Ureter (tissue), 1 donor: ENCODE data around the gene TREML4. TPM values are rescaled to one million over a fixed set of nuclear protein-coding genes. Genes with fewer than 3 reads are reported as not detected.
"Not testable (repeated sequence)": the region's sequence is repeated elsewhere in the genome, so short reads cannot be mapped to it uniquely, and the experiment has no call there.

Source experiments
- DNase-seq: peaks from one replicate; pipeline ENCODE4 v3.0.0-alpha.2; 2020; ENCODE audit warnings: low spot score
- total RNA-seq: library from RNA; stranded (reverse); gene quantifications from one replicate; pipeline ENCODE4 v1.2.4, GENCODE V29; 2023
- donor health status: DM: yes; HTN: yes; CAD: no.

The TREML4 gene
- not detected for total RNA-seq

GRCh38 chr6:41228096-41228495 is at the start of gene TREML4:
TREML4 (plus strand) TSS chr6:41228349; CDS start chr6:41228428, 79 bp downstream.
- DNase-seq = no peak

GRCh38 chr6:41179163-41179562 is 49.0 kb upstream of the TREML4 start:
- DNase-seq = no peak

GRCh38 chr6:41181566-41181965 is 46.6 kb upstream of the TREML4 start:
- DNase-seq = no peak

GRCh38 chr6:41182069-41183034 is 45.8 kb upstream of the TREML4 start:
- no peak for DNase-seq

- DNase-seq = no peak
Measured at GRCh38 chr6:41184761-41185160, 43.4 kb upstream of the TREML4 start.

GRCh38 chr6:41186031-41186562 is 42.1 kb upstream of the TREML4 start:
- no peak for DNase-seq

- no peak for DNase-seq
Measured at GRCh38 chr6:41187924-41188886, 39.9 kb upstream of the TREML4 start.

- DNase-seq = not testable (repeated sequence)
Measured at GRCh38 chr6:41189046-41189445, 39.1 kb upstream of the TREML4 start.

GRCh38 chr6:41189967-41190366 is 38.2 kb upstream of the TREML4 start:
- DNase-seq = no peak

- DNase-seq = no peak
Measured at GRCh38 chr6:41190791-41191190, 37.4 kb upstream of the TREML4 start.

- DNase-seq = no peak
Measured at GRCh38 chr6:41191569-41191968, 36.6 kb upstream of the TREML4 start.

- no peak for DNase-seq
Measured at GRCh38 chr6:41193171-41193734, 34.9 kb upstream of the TREML4 start.

GRCh38 chr6:41193884-41194283 is 34.3 kb upstream of the TREML4 start:
- DNase-seq = no peak

- DNase-seq = no peak
Measured at GRCh38 chr6:41194386-41194785, 33.8 kb upstream of the TREML4 start.

- DNase-seq = no peak
Measured at GRCh38 chr6:41197234-41197633, 30.9 kb upstream of the TREML4 start.

GRCh38 chr6:41199552-41200246 is 28.4 kb upstream of the TREML4 start:
- DNase-seq = no peak

GRCh38 chr6:41200296-41200900 is 27.8 kb upstream of the TREML4 start:
- no peak for DNase-seq

GRCh38 chr6:41200901-41201763 is 27.0 kb upstream of the TREML4 start, which contains the start of gene TREML2:
TREML2 (minus strand) TSS chr6:41201149; CDS start chr6:41201008, 141 bp downstream.
- DNase-seq = no peak

- DNase-seq = no peak
Measured at GRCh38 chr6:41201764-41202173, 26.4 kb upstream of the TREML4 start.
